Uterus (tissue), 2 donors: ENCODE measurements around the gene MYO1B.

Experiments used
- POLR2A ChIP-seq, 2 donors: fragments of 450-650 bp; IDR thresholded peaks; one replicate each; pipeline ENCODE4 v1.6.1; 2016; ENCODE audit warnings: antibody characterized with exemption in 2 of 2, mild to moderate bottlenecking in 1 of 2, moderate library complexity in 1 of 2
- TF ChIP-seq, protein P1 (sequence below), 4 experiments: fragments of 200-600 bp in 2 of 4; fragments of 450-650 bp in 2 of 4; sonication (generic) in 2 of 4; IDR thresholded peaks; one replicate each; pipeline ENCODE4 v1.5.1; 2016 to 2019; ENCODE audit warnings: antibody characterized with exemption in 4 of 4, mild to moderate bottlenecking in 2 of 4, moderate library complexity in 1 of 4

DNA sequence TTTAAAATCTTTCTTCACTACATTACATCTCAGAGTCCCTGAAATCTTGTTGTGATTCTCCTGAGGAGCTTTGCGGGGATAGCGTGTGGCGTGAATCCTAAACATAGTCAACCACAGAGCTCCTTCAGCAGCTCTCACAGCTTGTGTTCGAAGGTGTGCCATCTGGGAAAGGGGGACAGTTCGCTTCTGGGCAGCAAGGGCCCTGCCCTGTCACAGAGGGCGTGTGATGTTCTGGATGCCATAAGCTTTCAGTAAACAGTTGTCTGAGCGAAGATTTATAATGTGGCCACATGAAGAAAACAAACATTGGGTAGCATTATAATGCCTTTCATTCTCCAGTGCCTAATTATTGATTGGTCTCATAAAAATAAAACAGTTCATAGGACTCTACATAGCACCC is 172.5 kb downstream of the MYO1B start:
- no peak for TF ChIP-seq POLR2A (IDR thresholded peaks at IDR 0.05)
- TF ChIP-seq, protein P1, sequence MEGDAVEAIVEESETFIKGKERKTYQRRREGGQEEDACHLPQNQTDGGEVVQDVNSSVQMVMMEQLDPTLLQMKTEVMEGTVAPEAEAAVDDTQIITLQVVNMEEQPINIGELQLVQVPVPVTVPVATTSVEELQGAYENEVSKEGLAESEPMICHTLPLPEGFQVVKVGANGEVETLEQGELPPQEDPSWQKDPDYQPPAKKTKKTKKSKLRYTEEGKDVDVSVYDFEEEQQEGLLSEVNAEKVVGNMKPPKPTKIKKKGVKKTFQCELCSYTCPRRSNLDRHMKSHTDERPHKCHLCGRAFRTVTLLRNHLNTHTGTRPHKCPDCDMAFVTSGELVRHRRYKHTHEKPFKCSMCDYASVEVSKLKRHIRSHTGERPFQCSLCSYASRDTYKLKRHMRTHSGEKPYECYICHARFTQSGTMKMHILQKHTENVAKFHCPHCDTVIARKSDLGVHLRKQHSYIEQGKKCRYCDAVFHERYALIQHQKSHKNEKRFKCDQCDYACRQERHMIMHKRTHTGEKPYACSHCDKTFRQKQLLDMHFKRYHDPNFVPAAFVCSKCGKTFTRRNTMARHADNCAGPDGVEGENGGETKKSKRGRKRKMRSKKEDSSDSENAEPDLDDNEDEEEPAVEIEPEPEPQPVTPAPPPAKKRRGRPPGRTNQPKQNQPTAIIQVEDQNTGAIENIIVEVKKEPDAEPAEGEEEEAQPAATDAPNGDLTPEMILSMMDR (IDR thresholded peaks at IDR 0.05), result no peak
